ENCODE measurements around the gene RSL24D1.

DNA sequence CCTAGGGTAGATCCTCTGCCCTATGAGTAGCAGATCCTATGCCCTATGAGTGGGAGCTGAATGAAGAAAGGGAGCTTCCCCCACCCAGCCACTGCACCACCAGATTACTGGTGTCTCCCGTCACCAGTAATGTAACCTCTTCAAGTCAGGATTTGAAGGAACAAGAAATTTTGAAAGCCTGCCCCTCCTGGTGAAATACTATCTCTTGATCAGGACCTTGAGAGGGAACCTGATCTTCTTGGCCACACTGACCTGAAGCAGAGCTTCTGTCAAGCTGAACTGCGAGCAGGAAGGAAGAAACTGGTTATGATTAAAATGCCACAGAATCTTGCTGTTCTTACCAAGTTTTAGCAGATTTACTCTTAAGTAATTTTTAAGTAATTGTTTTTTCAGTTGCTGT, 62.8 kb downstream of the RSL24D1 start:
- TF ChIP-seq, protein P1, sequence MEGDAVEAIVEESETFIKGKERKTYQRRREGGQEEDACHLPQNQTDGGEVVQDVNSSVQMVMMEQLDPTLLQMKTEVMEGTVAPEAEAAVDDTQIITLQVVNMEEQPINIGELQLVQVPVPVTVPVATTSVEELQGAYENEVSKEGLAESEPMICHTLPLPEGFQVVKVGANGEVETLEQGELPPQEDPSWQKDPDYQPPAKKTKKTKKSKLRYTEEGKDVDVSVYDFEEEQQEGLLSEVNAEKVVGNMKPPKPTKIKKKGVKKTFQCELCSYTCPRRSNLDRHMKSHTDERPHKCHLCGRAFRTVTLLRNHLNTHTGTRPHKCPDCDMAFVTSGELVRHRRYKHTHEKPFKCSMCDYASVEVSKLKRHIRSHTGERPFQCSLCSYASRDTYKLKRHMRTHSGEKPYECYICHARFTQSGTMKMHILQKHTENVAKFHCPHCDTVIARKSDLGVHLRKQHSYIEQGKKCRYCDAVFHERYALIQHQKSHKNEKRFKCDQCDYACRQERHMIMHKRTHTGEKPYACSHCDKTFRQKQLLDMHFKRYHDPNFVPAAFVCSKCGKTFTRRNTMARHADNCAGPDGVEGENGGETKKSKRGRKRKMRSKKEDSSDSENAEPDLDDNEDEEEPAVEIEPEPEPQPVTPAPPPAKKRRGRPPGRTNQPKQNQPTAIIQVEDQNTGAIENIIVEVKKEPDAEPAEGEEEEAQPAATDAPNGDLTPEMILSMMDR (conservative IDR thresholded peaks at IDR 0.05; ENCODE audit: low read length), result no peak
- no peak for TF ChIP-seq EZH2phosphoT487 (IDR thresholded peaks at IDR 0.05; ENCODE audit: borderline replicate concordance)

Measured in Loucy (cell line).